Pons (tissue), 1 donor: Measurements from ENCODE around the gene STMN1.

Experiments used
- DNase-seq: peaks from one replicate; pipeline ENCODE4 v3.0.0-alpha.2; 2016; ENCODE audit warnings: low spot score

The STMN1 gene

GRCh38 chr1:25922056-25922970, 16.1 kb upstream of the STMN1 start:
- peak; percentile 62 for DNase-seq

- no peak for DNase-seq
Observed at GRCh38 chr1:25918615-25919014, 12.4 kb upstream of the STMN1 start.

GRCh38 chr1:25917996-25918395, 11.8 kb upstream of the STMN1 start:
- no peak for DNase-seq

GRCh38 chr1:25916460-25916859, 10.2 kb upstream of the STMN1 start:
- DNase-seq: no peak

GRCh38 chr1:25914074-25914995, 8.1 kb upstream of the STMN1 start:
- no peak for DNase-seq

GRCh38 chr1:25913206-25913605, 7.0 kb upstream of the STMN1 start:
- DNase-seq: no peak

- no peak for DNase-seq
Observed at GRCh38 chr1:25912076-25912831, 6.0 kb upstream of the STMN1 start.

- no peak for DNase-seq
Observed at GRCh38 chr1:25911162-25911561, 4.9 kb upstream of the STMN1 start.

- DNase-seq: peak; percentile 82
Observed at GRCh38 chr1:25909040-25909439, 2.8 kb upstream of the STMN1 start.

- no peak for DNase-seq
Observed at GRCh38 chr1:25908161-25908560, 1.9 kb upstream of the STMN1 start.

- DNase-seq: no peak
Observed at GRCh38 chr1:25907601-25908000, 1.4 kb upstream of the STMN1 start.

- peak; percentile 61 for DNase-seq
Observed at GRCh38 chr1:25906644-25907300, 553 bp upstream of the STMN1 start.

- peak; percentile 94 for DNase-seq
Observed at GRCh38 chr1:25904943-25905679, 1.1 kb downstream of the STMN1 start.

- DNase-seq: no peak
Observed at GRCh38 chr1:25903986-25904385, 2.2 kb downstream of the STMN1 start.

- DNase-seq: peak; percentile 74
Observed at GRCh38 chr1:25902462-25902861, 3.8 kb downstream of the STMN1 start.

GRCh38 chr1:25900219-25900618, 6.0 kb downstream of the STMN1 start:
- peak; percentile 97 for DNase-seq

- DNase-seq: peak; percentile 77
Observed at GRCh38 chr1:25899792-25900191, 6.4 kb downstream of the STMN1 start.

- DNase-seq: no peak
Observed at GRCh38 chr1:25898223-25899015, 7.8 kb downstream of the STMN1 start.

GRCh38 chr1:25897754-25898153, 8.5 kb downstream of the STMN1 start:
- peak; percentile 42 for DNase-seq

GRCh38 chr1:25896266-25896665, 10.0 kb downstream of the STMN1 start:
- DNase-seq: peak; percentile 51
